NCI-H82 (cell line): ENCODE measurements around the gene PZP.

Experiments used
- DNase-seq: peaks from one replicate; lab custom pipeline; 2025; lab: John Stamatoyannopoulos, UW

PZP gene

GRCh38 chr12:9124383-9125031 lies 83.7 kb downstream of the PZP start:
- no peak for DNase-seq

GRCh38 chr12:9123781-9124382 lies 84.3 kb downstream of the PZP start:
- no peak for DNase-seq

GRCh38 chr12:9122091-9122609 lies 86.0 kb downstream of the PZP start:
- DNase-seq = no peak

- DNase-seq = no peak
These were observed 87.6 kb downstream of the PZP start for GRCh38 chr12:9120487-9121184.

GRCh38 chr12:9118158-9118557 lies 90.0 kb downstream of the PZP start:
- DNase-seq = no peak

GRCh38 chr12:9115731-9116559 lies 92.2 kb downstream of the PZP start, which contains the start of gene A2M:
TSS of gene A2M (minus strand) at chr12:9115919. CDS start at chr12:9115849, 70 bp downstream.
- DNase-seq = no peak

- no peak for DNase-seq
These were observed 93.2 kb downstream of the PZP start for GRCh38 chr12:9114946-9115345.

GRCh38 chr12:9113987-9114309 lies 94.2 kb downstream of the PZP start:
- no peak for DNase-seq

GRCh38 chr12:9113296-9113986 lies 94.8 kb downstream of the PZP start:
- DNase-seq = no peak

- DNase-seq = no peak
These were observed 95.9 kb downstream of the PZP start for GRCh38 chr12:9112076-9112853.

GRCh38 chr12:9111525-9111924 lies 96.7 kb downstream of the PZP start:
- no peak for DNase-seq

- no peak for DNase-seq
These were observed 98.3 kb downstream of the PZP start for GRCh38 chr12:9109737-9110491.

GRCh38 chr12:9109213-9109522 lies 99.0 kb downstream of the PZP start:
- no peak for DNase-seq

GRCh38 chr12:9108504-9109212 lies 99.5 kb downstream of the PZP start:
- DNase-seq = no peak

- no peak for DNase-seq
These were observed 100.7 kb downstream of the PZP start for GRCh38 chr12:9107542-9107873.

- DNase-seq = no peak
These were observed 101.3 kb downstream of the PZP start for GRCh38 chr12:9106610-9107541.

- DNase-seq = no peak
These were observed 102.1 kb downstream of the PZP start for GRCh38 chr12:9106067-9106466.

- no peak for DNase-seq
These were observed 103.3 kb downstream of the PZP start for GRCh38 chr12:9104767-9105423.
